ENCODE results near the gene ST8SIA6.
"Not testable (repeated sequence)": the region's sequence is repeated elsewhere in the genome, so short reads cannot be mapped to it uniquely, and the experiment has no call there.

The ST8SIA6 gene

DNA sequence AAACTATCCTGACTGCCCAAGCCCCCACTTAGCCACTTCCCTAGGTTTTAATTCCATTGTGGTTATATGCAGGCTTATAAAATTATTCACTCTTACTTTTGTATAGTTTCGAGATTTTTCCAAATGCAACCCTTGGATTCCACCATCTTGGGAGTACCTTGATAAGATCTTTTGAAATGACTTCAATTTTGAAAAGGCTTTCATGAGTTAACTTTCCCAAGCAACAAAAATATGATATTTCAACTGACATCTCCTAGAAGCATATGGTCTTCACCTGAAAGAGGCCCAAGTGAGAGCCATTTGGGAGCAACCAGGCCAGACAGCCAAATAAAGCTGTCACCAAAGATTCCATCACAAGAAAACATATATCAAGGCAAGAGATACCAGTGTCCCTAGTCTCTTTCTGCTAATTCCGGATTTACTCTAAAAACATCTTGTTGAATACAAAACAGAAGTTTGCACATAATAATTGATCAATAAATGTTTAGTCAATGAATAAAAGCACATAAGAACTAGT, 1.7 kb upstream of the ST8SIA6 start:
- no peak for DNase-seq

DNA sequence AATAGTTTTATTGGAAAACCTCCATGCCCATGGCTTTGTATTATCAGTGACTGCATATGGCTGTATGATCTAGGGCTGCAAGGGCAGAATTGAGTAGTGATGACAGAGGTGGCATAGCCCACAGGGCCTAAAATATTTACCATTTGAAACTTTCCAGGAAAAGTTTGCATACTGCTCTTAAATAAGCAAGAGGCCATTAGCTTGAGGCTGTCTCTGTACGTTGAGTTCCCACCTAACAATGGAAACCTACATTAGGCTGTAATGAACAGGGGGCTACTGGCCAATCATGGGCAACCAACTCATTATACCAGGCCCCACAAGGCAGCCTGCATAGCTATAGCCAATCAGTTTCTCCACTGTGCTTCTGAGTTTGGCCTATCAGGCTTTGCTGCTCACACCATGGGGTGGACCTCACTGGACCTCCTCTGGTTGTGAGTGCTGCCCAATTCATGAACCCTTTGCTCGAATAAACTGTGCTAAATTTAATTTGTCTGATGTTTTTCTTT, 673 bp upstream of the ST8SIA6 start:
- DNase-seq = no peak

DNA sequence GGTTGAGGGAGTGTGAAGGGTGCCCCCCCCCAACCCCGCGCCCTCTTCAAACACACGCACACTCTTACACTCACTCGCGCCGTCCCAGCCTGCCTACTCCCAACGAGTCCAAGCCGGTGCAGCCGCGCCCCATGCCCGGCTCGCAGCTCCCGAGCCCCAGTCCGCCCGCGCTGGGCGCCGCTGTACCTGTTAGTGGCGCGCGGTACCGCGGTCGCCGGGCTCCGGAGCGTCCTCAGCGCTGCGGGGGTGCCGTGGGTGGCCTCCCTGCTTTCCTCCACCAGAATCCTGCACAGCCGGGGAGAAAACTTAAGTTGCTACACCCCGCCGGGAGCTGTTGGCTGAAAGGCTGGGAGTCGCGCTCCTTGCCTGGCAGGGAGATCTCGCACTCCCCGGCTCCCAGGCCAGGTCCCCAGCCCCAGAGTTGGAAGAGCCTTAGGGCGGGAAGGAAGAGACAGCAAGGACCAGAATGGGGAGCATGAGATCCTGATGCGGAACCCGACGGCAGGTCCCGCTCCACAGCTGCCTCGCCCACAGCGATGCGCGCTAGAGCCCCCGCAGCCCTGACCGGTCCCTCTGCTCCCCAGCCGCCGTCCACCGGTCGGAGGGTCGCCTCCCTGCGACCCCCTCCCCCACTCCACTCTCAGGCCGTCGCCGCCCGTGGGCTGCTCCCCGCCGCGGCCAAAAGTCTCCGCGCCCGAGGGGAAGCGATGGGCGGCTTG, 863 bp downstream of the ST8SIA6 start:
- DNase-seq = peak; percentile 23

DNA sequence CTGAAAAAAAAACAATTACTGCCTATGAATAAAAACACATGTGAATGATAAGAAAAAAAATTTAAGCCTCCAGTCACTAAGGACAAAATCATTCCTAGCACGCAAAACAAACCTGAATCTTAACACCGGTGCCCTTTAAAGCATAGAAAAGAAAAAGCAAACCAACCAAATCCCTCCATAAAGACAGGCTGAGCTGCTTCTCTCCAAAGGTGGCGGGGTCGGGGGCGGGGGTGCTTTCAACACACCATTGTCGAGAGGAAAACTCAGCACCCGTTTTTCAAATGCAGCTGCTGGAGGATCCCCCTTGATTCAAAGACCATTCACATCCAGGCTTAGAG, 1.4 kb downstream of the ST8SIA6 start:
- DNase-seq = no peak

DNA sequence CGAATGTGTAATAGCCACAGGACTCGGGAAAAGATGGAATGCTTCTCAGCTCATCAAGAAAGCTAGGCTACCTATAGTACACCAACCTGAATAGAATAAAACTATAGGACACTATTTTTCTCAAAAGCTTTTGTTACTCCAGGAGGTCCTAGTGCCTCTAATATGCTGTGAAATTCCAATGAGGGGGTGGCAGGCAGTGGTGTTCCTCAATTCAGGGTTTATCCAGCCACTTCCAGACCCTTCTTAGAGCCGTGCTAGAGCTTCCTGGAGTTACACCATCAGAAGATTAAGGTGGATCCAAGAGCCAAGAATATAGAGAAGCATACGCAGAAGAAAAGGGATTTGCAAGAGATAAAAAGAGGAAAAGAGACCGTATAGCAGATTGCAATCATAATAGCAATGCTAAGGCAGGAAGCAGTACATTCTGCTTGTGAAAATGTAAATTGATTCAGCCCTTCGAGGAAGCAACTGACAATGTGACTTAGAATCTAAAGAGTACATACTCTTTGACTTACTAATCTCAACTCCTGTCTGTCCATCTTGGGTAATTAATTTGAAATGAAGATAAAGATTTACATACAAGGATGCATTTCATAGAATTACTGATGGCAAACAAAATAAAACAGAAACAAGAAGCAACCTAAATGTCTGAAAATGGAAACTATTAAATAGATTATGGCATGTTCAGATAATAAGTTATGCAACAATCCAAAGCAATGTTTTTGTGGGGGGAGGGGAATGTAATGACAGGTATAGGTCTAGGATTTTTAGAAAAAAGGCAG, 2.1 kb downstream of the ST8SIA6 start:
- DNase-seq = no peak

DNA sequence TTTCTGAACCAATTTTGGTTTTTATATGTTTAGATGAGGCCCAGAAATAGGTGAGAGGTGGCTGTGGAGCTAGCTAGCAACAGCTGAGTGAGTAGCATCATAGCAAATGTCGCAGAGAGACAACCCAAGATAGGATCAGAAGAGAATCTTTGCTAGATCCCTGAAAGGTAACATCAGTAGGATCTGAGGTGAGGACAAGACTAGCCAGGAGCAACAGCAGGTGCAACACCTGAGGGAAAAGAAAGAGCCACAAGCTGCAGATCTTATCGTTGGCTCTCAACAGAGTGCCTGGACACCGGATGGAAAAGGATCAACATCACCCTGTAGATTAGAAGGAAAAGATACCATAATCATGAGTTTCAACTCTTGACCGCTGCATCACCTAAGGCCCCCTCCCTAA, 4.4 kb downstream of the ST8SIA6 start:
- DNase-seq = no peak

DNA sequence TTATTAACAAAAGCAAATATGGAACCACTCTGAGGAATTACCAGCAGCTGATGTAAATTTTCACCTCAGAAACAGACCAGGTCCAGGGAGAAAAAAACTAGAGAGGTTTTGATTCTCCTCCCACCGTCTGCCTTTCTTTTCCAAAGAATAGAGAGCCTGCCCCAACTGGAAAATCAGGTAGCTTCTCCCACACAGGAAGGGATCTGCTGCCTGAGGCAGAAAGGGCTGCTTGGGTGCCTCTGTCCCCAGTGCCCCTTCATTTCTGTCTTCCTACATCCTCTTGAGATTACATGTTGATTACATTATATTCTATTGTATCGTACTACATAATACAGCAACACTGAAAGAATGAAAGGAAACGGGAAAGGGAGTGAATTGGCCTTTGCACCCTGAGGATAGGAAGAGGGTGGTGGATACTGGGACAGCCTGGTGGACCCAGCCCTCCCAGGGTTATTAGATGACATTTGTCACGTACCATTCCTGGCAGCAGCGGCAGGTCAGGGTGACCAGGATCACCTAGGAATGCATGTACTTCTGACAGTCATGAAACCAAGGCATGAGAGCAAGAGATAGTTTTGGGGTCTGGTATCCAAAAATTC, 8.9 kb downstream of the ST8SIA6 start:
- DNase-seq = no peak

DNA sequence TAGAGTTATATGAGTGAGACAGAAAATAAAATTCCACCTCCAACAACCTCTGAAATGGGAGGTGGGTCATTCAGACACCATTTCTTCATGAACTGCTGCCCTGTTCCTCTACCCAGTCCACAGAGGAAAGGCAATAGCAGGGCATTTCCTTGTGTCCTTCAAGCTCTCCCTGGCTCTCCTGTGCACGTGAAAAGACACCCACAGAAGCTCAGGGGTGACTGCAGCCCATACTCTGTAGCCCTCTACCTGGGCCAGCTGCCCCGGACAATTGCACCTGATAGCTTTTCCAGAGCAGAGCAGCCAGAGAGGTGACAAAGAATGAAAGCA, 10.0 kb downstream of the ST8SIA6 start:
- DNase-seq = no peak

DNA sequence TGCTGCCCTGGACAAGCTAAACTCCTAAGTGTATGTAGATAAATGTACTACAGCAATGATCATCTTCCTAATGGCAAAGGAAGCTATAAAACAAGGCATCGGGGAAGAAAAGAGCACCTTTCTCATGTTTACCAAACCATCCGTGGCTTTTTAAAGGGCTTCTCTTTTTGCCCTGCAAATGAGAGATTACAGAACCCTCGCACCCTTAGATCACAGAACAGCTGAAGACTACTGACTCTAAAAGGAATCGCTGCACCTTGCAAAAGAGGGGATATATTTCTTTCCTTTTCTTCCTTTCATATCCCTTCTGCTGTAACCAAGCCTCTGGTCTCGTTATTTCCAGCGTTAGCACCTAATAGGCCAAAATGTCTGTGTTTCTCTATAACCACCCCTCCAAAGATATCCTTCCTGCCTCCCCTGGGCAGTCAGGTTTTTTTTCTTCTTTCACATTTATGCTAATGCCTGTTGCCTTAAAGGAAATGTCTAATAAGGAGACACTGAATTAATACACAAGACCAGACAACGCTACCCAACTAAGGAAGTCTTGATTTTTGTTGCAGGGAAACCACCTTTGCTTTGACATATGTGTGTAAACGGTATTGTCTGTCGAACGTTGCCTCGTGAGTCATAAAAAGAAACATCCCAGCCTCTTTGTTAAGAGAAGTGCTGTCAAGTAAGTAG, 10.5 kb downstream of the ST8SIA6 start:
- peak; percentile 3 for DNase-seq

DNA sequence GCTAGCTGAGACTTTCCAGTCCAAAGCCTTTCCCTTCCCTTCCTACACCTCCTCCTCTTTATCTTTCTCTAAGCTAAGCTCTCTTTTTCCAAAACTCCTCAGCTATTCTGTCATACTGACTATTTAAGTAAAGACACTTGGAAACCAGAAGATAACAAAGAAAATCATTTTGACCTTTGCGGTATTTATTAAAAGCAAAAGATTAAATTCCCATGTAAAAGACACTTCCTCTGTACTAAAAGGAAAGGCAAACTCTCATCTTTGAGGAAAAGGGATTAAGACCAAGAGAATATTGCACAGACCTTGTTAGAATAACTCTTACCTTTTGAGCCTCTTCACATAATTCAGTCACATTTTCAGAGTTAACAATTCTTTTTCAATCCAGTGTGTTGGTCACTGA, 15.8 kb downstream of the ST8SIA6 start:
- no peak for DNase-seq

DNA sequence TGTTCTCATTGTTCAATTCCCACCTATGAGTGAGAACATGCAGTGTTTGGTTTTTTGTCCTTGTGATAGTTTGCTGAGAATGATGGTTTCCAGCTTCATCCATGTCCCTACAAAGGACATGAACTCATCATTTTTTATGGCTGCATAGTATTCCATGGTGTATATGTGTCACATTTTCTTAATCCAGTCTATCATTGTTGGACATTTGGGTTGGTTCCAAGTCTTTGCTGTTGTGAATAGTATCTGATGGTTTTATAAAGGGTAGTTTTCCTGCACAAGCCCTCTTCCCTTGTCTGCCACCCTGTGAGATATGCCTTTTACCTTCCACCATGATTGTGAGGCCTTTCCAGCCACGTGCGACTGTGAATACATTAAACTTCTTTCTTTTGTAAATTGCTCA, 17.8 kb downstream of the ST8SIA6 start:
- DNase-seq = not testable (repeated sequence)

DNA sequence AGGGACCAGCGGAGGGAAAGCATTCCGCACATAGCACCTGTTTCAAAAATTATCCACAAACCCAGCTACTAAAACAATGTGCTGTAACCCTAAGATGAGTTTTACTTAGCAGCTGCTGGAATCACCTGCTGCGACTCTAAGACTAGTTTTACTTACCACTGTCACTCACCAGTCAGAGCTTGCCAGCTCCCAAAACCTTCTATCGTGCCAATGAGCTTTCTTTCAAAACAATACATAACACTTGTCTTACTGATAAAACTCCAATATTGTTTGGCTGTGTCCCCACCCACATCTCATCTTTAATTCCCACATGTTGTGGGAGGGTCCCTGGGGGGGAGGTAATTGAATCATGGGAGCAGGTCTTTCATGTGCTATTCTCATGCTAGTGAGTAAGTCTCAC, 18.4 kb downstream of the ST8SIA6 start:
- DNase-seq = no peak

DNA sequence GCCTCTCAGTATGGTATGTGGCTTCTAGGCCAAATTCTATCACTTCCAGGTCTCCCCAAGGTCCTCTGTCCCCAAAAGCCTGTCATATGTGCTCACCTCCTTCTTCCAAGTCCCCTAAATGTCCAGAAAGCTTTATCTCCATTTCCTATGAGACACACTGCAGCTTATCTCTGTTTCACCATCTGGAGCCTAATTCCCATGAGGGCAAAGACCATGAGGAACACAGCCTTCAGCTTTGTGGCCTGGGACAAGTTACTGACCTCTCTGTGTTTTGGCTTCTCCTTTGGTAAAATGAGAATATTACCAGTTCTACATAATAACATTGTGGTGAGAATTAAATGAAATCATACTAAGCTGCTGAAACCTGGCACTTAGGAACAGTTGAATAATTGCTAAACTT, 19.2 kb downstream of the ST8SIA6 start:
- no peak for DNase-seq

DNA sequence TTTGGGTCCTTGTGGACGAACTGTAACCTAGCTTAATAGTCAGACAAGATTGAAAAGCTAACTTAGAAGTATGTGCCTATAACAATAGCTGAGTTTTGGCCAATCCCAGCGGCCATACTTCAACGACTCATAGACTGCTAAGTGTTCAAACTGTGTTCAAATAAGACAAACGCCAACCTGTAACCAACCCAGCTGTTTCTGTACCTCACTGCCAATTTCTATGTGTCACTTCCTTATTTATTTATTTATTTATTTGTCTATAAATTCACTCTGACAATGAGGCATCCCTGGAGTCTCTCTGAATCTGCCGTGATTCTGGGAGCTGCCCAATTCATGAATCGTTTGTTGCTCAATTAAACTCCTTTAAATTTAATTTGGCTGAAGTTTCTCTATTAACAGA, 21.7 kb downstream of the ST8SIA6 start:
- no peak for DNase-seq

DNA sequence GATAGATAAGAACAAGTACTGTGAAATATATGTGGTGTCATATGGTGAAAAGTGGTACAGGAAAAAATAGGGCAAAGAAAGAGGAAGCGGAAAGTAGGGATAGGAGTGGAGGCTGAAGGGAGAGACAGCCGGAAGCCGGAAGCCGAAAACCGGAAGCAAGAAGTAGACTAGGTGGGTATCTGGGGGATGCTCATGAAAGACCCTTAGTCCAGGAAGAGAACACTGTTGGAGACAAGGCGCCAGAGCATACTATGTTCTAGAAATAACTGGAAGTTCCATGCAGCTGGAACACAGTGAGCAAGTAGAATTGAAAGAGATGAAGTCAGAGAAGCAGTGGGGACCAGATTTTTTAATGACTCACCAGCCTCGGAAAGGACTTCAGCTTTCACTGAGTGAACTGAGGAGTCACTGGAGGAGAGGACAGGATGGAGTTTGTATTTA, 22.5 kb downstream of the ST8SIA6 start:
- DNase-seq = no peak

DNA sequence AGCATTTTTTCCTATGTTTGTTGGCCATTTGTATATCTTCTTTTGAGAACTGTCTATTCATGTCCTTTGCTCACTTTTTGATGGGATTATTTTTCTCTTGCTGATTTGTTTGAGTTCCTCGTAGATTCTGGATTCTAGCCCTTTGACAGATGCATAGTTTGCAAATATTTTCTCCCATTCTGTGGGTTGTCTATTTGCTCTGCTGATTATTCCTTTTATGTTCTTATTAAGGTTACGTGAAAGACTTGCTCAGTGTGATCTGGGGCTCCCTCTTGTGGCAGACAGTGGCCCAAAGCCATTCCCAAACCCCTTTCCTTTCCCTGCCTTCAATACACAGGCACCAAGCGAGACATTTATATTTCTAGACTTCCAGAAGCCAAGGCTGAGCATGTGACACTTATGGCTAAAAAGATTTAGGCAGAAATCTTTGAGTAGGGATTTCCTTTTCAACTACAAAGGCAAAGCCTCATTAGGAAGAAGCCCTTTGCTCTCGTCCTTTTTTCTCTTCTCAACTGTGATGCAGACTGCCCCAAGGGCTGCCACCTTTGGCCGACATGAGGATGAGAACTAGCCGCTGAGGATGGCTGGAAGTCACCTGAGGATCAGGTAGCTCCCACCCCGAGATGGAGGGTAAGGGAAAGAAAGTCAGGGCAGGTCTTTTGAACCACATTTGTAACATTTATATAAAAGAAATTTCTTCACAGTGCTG, 23.6 kb downstream of the ST8SIA6 start:
- peak; percentile 28 for DNase-seq

DNA sequence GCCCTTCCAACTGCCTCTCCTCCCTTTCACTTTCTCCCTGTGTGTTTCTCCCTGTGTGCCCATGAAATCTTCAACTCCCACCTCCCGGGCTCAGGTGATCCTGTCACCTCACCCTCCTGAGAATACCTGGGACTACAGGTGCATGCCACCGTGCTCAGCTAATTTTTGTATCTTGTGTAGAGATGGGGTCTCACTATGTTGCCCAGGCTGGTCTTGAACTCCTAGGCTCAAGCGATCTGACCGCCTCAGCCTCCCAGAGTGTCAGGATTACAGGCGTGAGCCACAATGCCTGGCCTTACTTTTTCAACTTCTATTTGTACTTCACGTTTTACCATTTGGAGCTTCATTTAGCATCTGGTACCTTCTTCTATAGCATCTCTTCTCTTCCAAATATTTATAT, 24.9 kb downstream of the ST8SIA6 start:
- DNase-seq = no peak

DNA sequence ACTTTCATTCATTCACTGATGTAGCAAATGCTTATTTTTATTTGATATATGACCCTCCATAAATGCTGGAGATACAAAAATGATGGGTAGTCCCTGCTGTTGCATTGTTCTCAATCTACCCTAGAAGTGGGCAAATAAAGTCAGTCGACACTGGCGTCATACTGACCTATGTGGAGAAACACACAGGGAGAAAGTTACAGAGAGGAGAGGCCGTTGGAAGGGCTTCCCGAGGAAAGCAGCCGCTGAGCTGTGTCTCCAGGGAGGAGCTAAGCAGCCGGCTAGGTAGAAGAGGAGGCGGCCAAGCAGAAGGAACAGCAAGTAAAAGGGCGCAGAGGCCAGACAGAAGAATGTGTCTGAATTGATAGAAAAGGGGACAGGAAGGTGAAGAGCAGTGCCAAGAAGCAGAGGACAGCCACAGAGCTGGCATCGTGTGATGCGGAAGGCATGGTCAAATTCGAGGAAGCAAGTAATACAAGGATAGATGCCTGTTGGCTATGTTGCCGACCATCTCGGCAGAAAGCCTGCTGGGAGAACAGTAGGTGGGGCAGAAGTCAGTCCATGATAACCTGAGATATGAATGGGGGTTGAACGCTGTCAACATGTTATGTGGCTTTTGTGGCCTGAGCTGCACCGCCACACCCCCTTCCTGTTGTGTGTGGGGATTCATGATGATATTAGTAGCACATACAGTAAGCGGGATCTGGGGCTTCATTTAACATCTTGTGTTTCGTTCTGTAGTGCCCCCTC, 25.9 kb downstream of the ST8SIA6 start:
- peak; percentile 57 for DNase-seq

DNA sequence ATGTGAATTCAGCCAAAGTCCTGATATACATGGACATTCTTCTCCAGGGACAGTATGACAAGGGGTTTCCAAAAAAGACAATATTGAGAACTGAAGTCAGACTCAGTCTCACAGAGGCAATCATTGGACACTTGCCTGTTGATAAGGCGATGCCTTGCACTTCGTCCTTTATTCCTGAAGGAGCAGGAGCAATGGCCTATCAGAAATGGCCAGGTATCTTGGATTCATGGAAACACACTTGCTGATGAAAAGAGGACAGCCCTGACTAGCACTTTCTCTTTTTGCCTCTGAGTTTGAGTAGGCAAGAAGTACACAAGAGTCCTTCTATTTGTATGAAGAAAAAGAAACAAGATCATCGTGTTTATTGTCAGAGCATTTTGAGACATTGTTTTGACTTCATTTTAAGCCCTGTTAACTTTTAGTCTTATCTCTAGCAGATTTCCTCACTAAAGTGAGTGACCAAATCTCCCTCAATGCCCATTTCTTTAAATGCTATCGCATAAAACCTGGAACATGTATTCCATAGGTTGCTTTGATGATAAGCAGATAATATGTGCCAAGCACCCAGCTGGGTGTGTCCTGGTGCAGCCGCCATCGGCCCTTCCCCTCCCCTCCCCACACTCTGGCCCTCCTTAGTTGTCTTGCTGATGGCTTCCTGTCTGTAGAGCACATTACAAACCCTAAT, 26.6 kb downstream of the ST8SIA6 start:
- no peak for DNase-seq

DNA sequence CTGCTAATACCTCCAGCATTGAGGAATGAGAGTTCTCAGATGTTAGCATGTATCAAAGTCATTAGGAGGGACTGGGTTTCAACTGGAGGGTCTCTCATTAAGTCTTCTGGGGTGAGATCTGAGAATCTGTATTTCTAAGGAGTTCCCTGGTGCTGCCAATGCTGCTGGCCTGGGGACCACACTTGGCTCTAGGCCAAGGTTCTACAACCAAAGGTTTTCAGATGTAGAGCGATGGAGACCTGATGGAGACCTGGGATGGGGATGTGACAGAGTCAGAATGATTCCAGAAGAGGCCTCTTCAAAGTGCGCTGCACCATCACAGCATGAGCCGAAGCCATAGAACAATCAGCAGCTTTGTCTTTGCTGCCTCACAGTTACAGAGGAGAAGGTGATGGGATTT, 27.2 kb downstream of the ST8SIA6 start:
- DNase-seq = no peak

DNA sequence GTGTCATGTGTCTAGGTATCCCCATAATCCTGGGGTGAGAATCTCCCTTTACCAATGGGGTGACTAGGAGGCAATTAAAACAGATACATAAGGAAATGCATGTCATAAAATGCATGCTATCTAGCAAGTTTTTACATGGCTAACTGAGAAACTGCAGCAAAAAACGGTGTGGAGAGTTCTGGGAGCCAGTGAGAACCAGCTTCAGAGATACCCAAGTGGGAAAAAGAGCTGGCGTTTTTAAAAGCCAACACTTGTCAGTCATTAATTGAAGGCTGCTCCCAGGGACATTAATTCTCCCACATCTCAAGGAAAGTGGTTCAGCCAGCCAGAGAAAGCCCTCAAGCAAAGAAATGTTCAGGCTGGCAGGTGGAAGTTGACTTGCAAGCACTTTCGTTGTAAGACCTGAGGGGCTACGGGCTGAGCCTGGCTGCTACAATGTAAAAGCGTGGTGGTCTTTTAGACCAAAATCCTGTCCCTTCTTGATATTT, 28.1 kb downstream of the ST8SIA6 start:
- no peak for DNase-seq

All from stimulated activated naive CD4-positive, alpha-beta T cell treated with Interleukin-2 at 50 U/mL for 16 hours (primary cell).